IPS DF 4.7 (cell line): Measurements from ENCODE around the gene FAM170B.

ENCODE experiments used
- DNase-seq: peaks from one replicate; pipeline ENCODE4 v3.0.0-alpha.2; 2013; ENCODE audit warnings: low spot score; ENCODE audit errors: extremely low read depth

FAM170B gene

GRCh38 chr10:49169776-49170175 is 36.0 kb upstream of the FAM170B start:
- DNase-seq, result no peak

GRCh38 chr10:49168831-49169500 is 35.1 kb upstream of the FAM170B start:
- no peak for DNase-seq

- no peak for DNase-seq
These were observed 34.3 kb upstream of the FAM170B start for GRCh38 chr10:49168171-49168540.

DNA sequence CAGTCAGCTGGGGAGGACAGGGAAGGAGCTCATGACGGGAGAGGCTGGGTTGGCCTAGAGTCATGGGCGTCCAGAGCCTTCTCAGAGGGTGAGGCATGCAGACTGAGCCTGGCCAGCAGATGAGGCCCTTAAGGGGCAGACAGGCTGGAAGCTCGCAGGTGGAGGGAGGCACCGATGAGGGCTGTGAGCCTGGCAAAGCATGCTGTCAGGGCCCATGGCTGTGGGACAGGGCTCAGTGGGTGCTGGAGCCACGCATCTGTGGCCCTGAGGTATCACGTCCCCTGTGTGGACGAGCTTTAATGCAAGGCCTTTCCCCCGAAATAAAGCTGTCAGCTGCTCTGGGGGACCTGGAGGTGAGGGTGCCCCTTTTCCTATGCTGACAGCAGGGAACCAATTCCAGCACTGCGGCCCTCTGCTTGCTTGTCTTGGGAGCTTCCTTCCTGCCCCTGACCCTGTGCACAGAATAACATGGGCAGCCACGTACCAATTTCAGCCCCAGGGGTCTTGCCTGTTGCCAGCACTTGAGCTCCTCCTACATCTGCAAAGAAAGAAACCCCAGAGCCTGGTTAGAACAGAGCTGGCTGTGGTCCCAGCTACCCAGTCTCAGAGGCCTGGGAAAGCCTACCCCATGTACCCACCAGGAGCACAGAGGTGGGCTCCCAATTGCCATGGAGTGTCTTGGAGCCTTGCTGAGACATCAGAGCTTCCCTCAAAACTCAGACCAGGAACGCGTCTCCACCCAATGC is 33.8 kb upstream of the FAM170B start:
- DNase-seq, result no peak

DNA sequence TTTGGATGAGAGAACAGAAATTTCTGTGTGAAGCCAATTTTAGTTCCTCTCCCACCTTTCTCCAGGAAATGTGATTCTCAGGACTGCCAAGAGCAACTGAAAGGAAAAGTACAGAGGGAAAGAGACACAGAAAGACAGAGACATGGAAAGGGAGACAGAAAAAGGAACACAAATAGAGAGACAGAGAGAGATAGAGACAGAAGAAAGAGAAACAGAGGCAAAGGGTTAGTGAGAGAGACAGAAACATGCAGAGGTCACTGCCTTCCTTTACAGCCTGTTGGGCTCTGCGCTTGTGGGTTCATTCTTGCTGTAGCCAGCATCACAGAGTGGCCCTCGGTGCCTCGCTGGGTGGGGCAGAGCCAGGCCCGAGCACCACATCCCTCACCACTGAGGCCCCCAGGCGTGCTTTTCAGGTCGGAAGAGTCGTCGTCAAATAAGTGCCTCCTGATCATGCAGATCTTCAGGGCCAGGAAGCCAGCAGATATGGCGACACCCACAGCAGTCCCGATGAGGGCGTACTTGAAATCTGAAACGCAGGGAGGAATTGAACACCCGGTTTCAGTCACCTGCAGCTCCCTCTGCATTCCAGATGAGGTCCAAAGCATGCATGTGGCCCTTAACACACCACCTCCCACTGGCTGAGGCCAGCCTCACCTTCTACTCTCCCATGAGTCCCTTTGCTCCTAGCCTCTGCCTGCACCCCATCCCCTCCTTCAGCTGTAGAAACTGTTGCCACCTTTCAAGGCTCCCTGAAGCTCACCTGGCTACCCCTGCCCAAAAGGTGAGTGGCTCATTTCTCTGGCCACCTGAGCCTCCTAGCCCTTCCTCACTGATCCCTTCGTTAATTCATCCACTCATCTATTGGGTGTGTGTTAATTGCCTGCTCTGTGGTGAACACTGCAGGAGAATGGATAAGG is 32.9 kb upstream of the FAM170B start:
- DNase-seq, result no peak

GRCh38 chr10:49165821-49166483 is 32.1 kb upstream of the FAM170B start:
- DNase-seq, result no peak

- no peak for DNase-seq
These were observed 31.4 kb upstream of the FAM170B start for GRCh38 chr10:49165259-49165658.

GRCh38 chr10:49164559-49165188 is 30.9 kb upstream of the FAM170B start:
- peak; percentile 56 for DNase-seq

- no peak for DNase-seq
These were observed 29.9 kb upstream of the FAM170B start for GRCh38 chr10:49163741-49164140.

DNA sequence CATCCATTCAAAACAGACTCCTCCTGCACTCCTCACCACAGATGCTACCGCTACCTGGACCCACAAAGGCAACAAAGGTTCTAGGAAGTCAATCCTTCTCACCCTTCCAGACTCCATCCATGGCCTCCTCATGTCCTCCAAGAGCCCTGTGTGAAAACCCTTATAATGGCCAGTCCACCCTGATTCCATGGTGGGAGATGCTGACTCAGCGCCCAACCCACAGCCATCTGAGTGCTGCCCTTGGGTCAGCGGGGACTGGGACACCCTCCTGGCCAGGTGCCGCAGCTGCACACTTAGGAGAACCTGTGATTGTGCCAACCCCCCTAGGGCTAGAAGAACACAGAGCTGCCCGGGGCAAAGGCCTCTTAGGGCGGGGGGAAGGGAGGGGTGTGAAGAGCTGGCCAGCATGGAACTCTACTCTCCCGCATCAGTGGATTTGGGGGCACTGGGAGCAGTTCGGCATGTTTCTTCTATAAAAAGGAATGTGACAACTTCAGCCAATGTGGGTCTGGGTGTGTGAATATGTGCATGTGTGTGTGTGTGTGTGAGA is 29.0 kb upstream of the FAM170B start:
- DNase-seq, result no peak

GRCh38 chr10:49162063-49162462 is 28.2 kb upstream of the FAM170B start:
- DNase-seq, result no peak

GRCh38 chr10:49161411-49161997 is 27.7 kb upstream of the FAM170B start:
- no peak for DNase-seq

DNA sequence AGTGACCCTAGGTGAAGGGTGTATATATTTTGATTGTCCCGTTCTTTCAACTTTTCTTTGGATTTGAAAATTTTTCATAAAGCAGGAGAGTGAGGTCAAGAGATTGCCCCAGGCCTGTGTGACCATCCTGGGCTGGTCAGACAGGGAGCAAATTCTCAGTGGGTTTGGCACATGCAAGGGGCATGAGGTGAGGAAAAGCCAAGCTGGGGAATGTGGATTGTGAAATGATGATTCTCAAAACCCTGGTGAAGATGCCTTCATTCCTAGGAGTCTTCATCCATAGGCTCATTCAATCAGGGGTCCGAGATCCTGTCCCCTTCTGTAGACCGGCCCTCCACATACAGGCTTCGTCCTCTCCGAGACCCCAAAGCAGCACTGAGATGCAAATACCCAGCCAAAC is 27.0 kb upstream of the FAM170B start:
- DNase-seq, result no peak

DNA sequence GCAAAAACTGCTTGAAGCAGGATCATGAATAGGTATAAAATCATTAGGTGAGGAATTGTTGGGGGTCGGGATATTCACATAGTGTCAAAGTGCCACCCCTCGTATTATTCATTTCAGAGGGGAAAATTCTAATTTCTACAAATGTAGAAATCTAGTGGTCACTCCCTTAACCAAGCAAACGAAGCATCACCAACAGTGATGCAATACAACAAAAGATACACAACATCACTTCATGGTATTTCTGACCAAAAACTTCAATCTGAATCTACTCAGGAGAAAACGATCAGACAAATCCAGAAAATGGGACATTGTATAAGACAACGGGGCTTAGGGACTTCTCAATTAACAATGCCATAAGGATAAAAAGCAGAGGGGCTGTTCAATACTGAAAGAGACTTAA is 26.3 kb upstream of the FAM170B start:
- no peak for DNase-seq

GRCh38 chr10:49158915-49159314 is 25.1 kb upstream of the FAM170B start:
- no peak for DNase-seq

GRCh38 chr10:49158404-49158803 is 24.6 kb upstream of the FAM170B start:
- DNase-seq, result no peak

DNA sequence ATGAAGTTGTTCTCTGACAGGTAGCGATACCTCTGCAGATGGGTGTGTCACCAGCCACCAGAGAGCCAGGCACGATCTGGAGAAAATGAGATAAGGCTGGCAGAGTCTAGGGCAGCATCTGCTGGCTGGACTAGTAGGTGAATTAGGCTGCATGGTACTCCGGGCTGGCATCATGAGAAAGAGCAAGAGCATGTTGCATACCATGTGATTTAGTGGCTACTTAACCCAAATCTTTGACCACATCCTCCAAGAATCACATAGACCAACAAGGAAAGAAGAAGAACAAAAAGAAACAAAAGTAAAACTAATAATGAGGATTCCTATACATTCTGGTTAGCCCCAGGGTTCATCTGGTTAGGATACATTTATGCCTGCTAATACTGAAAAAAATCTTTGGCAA is 23.4 kb upstream of the FAM170B start:
- no peak for DNase-seq

GRCh38 chr10:49154641-49155040 is 20.8 kb upstream of the FAM170B start:
- no peak for DNase-seq

DNA sequence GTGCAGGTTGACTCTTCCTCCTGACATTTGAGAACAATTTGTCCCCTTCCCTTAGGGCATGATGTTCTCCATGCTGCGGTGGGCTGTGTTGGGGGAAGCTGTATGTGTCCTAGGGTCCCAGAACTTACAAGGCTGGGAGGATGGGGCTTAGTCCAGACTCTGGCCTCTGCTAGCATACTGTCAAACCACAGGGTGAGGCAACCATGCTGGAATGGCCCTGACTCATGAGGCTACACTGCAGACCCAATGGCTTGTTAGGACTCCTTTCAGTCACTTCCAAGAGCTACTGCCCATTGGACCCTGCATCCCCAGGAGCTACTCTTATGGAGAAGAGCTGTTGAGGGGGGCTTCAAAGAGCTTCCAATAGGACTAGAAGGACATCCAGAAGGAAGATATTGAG is 20.1 kb upstream of the FAM170B start:
- no peak for DNase-seq

GRCh38 chr10:49153115-49153514 is 19.3 kb upstream of the FAM170B start:
- no peak for DNase-seq
